HG03045 (cell line): ENCODE results near the gene EPHB2.
"Not testable (repeated sequence)": the region's sequence is repeated elsewhere in the genome, so short reads cannot be mapped to it uniquely, and the experiment has no call there.

Source experiments
- ATAC-seq: cut with Tn5 transposase; IDR thresholded peaks from one replicate; pipeline ENCODE4 v1.9.1; 2021; ENCODE audit warnings: mild to moderate bottlenecking, moderate library complexity; ENCODE audit not compliant: unreplicated experiment

EPHB2 gene

DNA sequence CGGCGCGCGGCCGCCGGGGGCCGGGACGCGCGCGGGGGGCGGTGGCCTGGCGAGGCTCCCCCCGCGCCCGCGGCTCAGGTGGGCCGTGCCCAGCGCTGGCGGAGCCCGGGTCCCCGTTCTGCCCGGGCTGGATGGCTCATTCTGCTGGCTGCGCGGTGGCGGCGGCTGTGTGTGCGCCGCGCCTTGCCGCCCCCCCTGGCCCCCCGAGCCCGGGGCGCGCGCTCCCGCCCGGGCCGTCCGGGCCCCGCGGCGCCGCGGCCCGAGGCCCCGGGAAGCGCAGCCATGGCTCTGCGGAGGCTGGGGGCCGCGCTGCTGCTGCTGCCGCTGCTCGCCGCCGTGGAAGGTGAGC is at the start of gene EPHB2:
EPHB2 (plus strand) TSS at position 139 of the 349 bp plus-strand sequence; CDS start at position 283, 144 bp downstream.
- ATAC-seq: no peak

DNA sequence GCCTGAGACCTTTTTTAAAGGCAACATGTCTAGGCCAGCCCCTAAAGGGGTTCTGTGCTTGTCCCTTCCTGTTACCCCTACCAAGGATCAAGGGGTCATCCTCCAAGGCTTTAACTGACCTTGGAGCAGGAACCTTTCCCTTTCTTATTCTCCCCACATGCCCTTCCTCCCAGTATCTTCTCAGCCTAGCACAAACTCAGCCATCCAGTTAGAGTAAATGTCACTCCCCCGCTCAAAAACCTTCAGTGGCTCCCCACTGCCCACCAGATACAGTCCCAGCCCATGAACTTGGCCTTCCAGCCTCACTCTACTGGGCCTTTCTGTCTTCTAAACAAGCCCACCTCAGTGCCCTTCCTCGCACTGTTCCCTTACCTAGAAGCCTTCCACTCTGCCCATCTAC is 48.8 kb upstream of the EPHB2 start:
- no peak for ATAC-seq

GRCh38 chr1:22662318-22662717 is 48.3 kb upstream of the EPHB2 start:
- ATAC-seq: no peak

DNA sequence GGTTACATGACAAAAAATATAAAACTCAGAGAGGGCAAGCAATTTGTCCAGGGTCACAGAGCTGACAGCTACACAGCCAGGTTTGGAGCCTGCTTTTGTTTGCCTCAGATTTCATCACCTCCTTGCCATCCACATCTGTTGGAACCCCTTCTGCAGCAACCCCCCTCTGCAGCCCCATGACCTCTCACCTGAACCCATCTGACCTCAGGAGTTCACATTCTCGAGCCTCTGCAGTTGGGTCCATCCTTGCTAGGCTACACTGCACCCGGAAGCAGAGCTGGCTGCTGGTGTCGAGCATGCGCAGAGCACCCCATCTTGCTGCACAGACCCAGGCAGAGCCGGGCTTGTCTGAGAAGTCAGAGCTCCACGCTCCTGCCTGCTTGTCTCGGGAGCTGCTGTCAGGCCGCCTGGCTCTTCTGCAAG is 47.6 kb upstream of the EPHB2 start:
- ATAC-seq: no peak

GRCh38 chr1:22665752-22666151 is 44.9 kb upstream of the EPHB2 start:
- ATAC-seq: no peak

DNA sequence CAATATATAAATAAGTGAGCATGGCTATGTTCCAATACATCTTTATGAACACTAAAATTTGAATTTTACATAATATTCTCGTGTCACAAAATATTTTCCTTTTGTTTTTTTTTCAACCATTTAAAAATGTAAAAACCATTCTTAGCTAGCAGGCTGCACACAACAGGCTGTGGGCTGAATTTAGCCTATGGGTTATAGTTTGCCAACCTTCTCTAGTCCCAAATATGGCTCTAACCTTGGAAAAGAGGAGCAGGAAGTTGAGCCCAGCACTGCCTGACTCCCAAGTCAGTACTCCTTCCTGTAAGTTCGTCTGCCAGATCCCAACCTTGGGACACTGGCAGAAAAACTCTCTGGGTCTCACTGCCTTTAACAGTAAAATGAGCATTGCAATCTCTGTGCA is 44.2 kb upstream of the EPHB2 start:
- no peak for ATAC-seq

DNA sequence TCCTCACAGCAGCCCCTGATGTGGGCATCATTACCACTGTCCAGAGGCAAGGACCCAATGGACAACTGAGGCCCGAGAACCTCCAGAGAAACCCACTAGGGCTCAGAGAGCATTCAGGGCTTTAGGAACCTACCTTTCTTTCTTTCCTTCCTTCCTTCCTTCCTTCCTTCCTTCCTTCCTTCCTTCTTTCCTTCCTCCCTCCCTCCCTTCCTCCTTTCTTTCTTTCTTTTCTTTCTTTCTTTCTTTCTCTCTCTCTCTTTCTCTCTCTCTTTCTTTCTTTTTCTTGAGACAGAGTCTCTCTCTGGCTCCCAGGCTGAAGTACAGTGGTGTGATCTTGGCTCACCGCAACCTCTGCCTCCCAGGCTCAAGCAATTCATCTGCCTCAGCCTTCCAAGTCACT is 41.8 kb upstream of the EPHB2 start:
- ATAC-seq: not testable (repeated sequence)

DNA sequence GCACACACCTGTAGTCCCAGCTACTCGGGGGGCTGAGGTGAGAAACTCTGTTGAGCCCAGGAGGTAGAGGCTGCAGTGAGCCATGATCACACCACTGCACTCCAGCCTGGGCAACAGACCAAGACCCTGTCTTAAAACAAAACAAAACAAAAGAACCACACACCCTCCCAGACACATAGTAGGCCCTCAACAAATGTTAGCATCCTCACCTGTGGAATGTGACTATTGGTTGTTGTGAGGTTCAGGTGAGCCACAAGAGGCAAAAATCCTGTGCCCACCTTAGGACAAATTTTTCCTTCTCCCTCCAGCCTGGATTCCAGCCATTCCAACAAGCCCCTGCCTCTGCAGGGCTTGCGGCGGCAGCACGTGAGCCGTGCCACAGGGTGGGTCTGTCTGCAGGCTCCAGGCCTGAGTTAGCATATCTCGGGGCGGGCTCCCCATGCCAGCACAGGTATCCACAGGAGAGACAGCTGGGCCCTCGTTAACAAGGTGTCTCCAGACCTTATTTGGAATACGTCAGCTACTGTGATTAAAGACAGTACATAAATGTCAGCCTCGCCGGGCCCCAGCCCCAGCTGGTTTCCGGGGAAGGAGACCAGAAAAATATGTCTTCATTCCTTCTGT is 40.2 kb upstream of the EPHB2 start:
- no peak for ATAC-seq

DNA sequence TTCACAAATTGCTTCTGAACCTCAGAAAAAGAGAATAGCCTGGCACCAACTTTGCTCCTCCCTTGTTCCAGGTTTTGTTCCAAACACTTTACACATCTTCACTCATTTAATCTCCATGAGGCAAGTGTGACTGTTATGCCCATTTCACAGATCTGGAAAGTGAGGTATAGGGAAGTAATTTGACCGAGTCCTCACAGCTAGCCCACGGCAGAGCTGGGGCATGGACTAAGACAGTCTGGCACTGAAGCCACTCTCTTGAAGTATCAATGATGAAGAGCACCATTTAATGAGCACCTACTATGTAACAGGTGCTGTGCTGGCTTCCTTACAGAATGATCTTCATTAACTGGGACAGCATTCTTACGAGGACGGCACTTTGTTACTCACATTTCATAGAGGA is 38.6 kb upstream of the EPHB2 start:
- ATAC-seq: no peak

DNA sequence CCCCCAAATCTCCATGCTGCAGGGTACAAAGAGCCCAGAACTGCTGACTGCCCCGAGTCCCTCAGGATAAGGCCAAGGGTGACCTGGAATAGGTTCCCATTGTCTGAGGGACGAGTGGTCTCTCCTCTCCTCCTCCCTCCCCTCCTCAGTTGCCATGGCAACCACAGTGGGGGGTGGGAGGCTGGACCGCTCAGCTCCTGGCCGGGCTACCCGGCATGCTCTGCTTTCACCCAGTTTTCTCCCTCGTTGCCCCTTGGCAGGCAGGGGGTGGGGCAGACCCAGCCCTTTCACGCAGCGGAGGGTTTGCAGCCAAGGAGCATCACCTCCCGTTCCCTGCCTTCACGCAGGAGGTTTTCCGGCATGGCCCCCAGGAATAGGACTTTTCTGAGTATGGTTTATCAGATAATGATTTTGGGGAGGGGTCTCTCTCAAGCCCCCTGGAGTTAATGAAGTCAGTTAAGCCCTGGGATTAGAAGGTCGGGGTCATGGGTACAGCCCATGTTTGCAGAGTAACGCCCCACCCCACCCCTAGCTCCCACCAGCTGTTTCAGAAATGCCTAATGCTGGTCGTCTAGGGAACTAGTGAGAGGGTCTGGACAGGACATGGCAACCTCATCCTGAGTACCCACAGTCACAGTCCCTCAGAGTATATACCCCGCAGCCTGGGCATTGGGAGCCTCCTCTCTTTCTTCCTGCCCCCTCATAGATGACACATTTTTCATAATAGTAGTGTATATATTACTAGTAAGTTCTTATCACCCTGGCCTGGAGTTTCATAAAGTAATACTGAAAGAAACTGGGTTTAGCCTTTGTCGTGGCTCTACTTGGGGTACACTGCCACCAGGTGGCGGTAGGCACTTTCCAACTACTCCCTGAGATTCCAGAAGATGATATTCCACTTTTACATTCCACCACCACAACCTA is 36.9 kb upstream of the EPHB2 start:
- ATAC-seq: no peak

GRCh38 chr1:22674410-22674749 is 36.3 kb upstream of the EPHB2 start:
- no peak for ATAC-seq

GRCh38 chr1:22676151-22676550 is 34.5 kb upstream of the EPHB2 start:
- not testable (repeated sequence) for ATAC-seq

DNA sequence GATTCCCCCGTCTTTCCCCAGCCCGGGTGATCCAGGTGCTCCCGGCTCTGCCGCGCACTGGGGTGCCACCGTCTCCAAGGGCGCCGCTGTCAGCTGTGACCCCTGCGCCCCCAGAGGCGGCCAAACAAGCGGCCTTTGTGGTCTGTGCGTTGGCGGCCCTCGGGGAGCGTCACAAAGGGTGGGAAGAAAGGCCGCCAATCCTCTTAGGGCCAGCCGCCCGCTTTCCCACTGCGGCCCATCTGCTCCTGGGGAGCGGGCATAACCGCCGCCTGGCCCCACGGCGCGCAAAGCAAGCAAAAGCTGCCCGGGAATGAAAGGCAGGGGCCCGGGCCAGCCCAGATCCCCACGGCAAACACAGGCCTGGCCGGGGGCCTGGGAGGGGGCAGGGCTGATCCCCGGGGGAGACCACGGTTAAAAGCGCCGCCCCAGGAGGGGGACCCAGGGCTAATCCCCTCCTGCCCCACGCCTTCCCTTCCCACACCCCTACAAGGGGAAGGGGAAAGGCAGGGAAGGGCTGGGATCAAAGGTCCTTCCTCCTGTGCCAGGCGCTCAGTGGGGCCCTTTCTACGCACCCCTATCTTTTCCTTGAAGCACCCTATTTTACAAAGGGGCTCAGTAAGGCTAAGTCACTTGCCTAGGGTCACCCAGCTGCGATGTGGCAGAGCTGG is 33.6 kb upstream of the EPHB2 start:
- ATAC-seq: no peak

DNA sequence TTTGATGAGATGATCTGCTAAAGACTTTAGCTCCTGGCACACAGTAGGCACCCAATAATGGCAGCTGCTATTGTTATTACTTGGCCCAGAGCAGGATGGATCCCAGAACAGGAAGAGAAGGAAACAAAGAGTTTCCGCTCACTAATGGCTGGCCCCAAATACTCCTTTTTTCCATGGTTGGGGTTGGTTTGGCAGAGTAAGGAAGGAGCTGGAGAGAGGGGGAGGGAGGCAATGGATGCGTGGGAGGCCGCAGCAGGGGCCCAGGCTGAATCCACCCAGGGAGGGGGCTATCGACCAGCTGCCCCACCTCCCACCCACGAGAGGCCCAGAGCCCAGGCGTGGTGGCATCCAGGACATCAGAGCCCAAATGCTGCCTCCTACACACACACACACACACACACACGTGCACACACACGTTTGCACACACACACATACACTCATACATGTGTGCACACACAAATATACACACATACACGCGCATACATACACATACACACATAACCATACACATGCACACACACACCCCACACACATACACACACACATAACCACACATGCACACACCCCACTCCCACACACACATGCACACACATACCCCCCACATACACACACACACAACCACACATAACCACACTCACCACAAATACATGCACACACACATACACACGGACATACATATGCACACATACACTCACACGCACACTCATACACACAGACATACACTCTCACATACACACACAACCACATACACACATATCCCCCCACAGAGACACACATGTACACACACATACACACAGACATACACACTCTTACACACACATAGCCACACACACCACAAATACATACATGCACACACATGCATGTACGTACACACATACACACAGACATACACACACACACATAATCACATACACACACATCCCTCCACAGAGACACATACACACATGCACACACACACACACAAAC is 32.4 kb upstream of the EPHB2 start:
- no peak for ATAC-seq

DNA sequence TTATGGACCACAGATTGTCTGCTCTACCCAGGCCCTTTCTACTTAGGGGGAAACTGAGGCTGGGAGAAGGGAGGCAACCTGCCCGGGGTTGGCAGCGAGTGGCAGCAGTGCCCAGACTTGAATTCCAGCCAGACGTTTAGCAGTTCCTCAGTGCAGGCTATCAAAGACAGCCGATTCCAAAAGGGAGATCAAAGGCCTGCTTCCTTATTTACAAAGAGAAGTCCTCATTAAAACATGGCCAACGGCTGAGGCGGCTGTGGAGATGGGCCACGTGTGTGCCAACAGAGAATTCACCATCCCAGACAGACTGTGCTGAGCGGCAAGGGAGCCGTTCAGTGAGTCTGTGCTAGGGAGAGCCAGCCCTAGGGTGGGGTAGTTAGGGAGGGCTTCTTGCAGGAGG is 29.9 kb upstream of the EPHB2 start:
- no peak for ATAC-seq

GRCh38 chr1:22681556-22682276 is 28.9 kb upstream of the EPHB2 start:
- ATAC-seq: no peak

DNA sequence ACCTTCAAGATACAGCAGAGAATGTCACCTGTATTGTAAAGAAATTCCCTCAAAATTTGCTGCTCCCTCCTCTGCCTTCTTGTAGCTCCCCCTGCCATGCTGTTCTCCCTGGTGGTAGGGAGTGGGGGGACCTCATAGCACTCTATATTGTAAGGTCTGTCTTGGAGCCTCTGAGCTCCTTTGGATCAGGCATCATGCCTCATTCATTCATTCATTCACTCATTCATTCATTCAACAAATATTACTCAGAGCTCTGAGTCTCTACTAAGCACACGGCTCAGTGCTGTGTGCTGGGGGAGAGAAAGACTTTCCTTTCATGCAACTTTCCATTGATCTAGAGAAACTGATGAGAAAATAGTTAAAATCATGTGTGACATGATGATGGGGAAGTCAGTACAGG is 27.1 kb upstream of the EPHB2 start:
- no peak for ATAC-seq

DNA sequence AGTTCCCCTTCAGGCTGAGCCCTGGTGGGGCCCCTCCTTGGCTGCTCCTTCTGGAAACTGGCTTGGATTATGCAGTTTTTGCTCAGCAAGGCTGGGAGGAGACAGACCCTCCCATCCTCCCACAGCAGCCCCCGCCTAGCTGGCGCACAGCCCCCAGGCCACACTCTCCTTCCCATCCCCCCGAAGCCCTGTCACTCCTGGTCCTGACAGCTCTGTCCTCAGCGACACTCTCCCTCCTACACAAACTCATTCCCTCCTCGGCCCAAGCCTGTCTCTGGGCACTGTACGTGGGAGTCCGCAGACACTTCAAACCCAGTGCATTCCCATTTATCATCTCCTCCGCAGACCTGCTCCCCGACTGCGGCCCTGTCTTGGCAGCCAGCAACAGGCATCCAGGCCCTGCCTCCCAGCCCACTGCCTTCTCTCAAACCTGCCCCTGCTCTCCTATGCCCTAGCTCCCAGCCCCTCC is 25.0 kb upstream of the EPHB2 start:
- ATAC-seq: no peak

- ATAC-seq: no peak
Measured at GRCh38 chr1:22687191-22687590, 23.4 kb upstream of the EPHB2 start.

GRCh38 chr1:22688466-22688865 is 22.2 kb upstream of the EPHB2 start:
- no peak for ATAC-seq
